RWPE2 (cell line): ENCODE measurements around the gene ARID5B.
"Not testable (repeated sequence)": the region's sequence is repeated elsewhere in the genome, so short reads cannot be mapped to it uniquely, and the experiment has no call there.

Experiments used
- ATAC-seq: fragments of 200-7000 bp; cut with Tn5 transposase; 3 replicates; pipeline ENCODE4 v1.9.1; 2021; ENCODE audit warnings: low read depth
- DNase-seq: peaks from one replicate; pipeline ENCODE4 v3.0.0-alpha.2; 2020; ENCODE audit warnings: low spot score
- H3K27ac ChIP-seq: fragments of 450-650 bp; 2 replicates; pipeline ENCODE4 v1.5.1; 2017; ENCODE audit warnings: mild to moderate bottlenecking; ENCODE audit not compliant: poor library complexity, severe bottlenecking
- H3K27me3 ChIP-seq: fragments of 250-450 bp; sonication (Bioruptor Pico); 2 replicates; pipeline ENCODE4 v1.5.1; 2021; ENCODE audit warnings: mild to moderate bottlenecking, moderate library complexity; ENCODE audit not compliant: insufficient read depth, poor library complexity, severe bottlenecking
- H3K36me3 ChIP-seq: fragments of 250-450 bp; sonication (Bioruptor Pico); 2 replicates; pipeline ENCODE4 v1.5.1; 2020; ENCODE audit warnings: low read depth, mild to moderate bottlenecking, moderate library complexity
- H3K4me1 ChIP-seq: fragments of 250-450 bp; sonication (Bioruptor Pico); 2 replicates; pipeline ENCODE4 v1.5.1; 2021; ENCODE audit warnings: mild to moderate bottlenecking, moderate library complexity; ENCODE audit not compliant: insufficient read depth, poor library complexity, severe bottlenecking
- H3K4me3 ChIP-seq: fragments of 250-450 bp; sonication (Bioruptor Pico); 2 replicates; pipeline ENCODE4 v1.5.1; 2021; ENCODE audit warnings: mild to moderate bottlenecking, moderate library complexity; ENCODE audit not compliant: severe bottlenecking
- H3K9me3 ChIP-seq: fragments of 250-450 bp; sonication (Bioruptor Pico); 2 replicates; pipeline ENCODE4 v1.5.1; 2021; ENCODE audit warnings: mild to moderate bottlenecking, moderate library complexity; ENCODE audit not compliant: severe bottlenecking
- TF ChIP-seq, protein P1 (sequence below): fragments of 450-650 bp; IDR thresholded peaks from one replicate; pipeline ENCODE4 v1.5.1; 2017; ENCODE audit warnings: mild to moderate bottlenecking, moderate library complexity; ENCODE audit not compliant: poor library complexity, severe bottlenecking

Gene ARID5B

DNA sequence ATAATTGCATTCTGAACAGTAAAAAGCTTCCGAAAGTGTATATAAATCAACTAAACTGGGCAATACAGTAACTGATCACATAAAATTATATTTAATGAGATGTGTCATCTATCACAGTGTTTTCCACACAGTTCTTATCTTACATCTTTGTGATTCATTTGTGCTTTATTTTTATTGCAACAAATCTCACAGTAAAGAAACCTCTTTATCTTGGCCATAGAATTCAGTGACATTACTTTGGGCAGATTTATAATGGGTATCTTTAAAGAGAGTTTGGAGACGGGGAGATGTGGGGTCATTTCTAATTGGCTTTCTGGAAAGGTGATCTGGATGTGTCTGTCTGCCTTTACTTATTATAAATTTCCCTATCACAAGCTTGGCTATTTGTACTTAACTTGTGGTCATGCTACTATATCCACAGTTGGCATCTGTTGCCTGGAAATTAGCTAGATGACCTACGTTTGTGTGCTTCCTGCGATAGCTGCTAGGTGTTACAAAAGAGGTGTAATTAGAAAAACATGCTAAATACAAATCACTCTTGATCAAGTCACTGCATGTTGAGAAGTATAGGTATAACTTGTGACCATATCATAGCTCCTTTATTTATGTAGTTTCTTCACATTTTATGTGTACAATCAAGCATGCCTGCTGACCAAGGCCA lies 123.8 kb downstream of the ARID5B start:
- ATAC-seq = no peak
- H3K9me3 ChIP-seq = no peaks in the 10 kb centered on the region
- H3K4me3 ChIP-seq = no peak overlapping the region
- TF ChIP-seq, protein P1, sequence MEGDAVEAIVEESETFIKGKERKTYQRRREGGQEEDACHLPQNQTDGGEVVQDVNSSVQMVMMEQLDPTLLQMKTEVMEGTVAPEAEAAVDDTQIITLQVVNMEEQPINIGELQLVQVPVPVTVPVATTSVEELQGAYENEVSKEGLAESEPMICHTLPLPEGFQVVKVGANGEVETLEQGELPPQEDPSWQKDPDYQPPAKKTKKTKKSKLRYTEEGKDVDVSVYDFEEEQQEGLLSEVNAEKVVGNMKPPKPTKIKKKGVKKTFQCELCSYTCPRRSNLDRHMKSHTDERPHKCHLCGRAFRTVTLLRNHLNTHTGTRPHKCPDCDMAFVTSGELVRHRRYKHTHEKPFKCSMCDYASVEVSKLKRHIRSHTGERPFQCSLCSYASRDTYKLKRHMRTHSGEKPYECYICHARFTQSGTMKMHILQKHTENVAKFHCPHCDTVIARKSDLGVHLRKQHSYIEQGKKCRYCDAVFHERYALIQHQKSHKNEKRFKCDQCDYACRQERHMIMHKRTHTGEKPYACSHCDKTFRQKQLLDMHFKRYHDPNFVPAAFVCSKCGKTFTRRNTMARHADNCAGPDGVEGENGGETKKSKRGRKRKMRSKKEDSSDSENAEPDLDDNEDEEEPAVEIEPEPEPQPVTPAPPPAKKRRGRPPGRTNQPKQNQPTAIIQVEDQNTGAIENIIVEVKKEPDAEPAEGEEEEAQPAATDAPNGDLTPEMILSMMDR = no peak
- no peak for DNase-seq
- H3K36me3 ChIP-seq = no peaks in the 10 kb centered on the region; the same call in 1 of the 2 replicates
- H3K4me1 ChIP-seq = peaks cover 64% of the 10 kb centered on the region
- H3K27ac ChIP-seq = peak overlapping the region; percentile 94
- no peaks in the 10 kb centered on the region for H3K27me3 ChIP-seq

- H3K27ac ChIP-seq = peak overlapping the region; percentile 94
- ATAC-seq (peak; percentile 71), DNase-seq (no peak)
These were observed 124.7 kb downstream of the ARID5B start for GRCh38 chr10:62025901-62026879.

GRCh38 chr10:62027841-62028501 lies 126.5 kb downstream of the ARID5B start:
- peaks cover 58% of the 10 kb centered on the region for H3K4me1 ChIP-seq
- H3K36me3 ChIP-seq = no peaks in the 10 kb centered on the region; the same call in 1 of the 2 replicates
- H3K4me3 ChIP-seq = no peak overlapping the region
- H3K9me3 ChIP-seq = no peaks in the 10 kb centered on the region
- DNase-seq (no peak), ATAC-seq (peak; percentile 70)
- TF ChIP-seq, protein P1 = no peak
- no peaks in the 10 kb centered on the region for H3K27me3 ChIP-seq
- H3K27ac ChIP-seq = peak overlapping the region; percentile 94

More at GRCh38 chr10:62025901-62026879, 124.7 kb downstream of the ARID5B start:
- TF ChIP-seq, protein P1 = no peak
- Histone ChIP-seq H3K36me3 (no peaks in the 10 kb centered on the region; the same call in 1 of the 2 replicates), H3K4me1 (peaks cover 58% of the 10 kb centered on the region), H3K9me3 (no peaks in the 10 kb centered on the region), H3K27me3 (no peaks in the 10 kb centered on the region), H3K4me3 (no peak overlapping the region)

GRCh38 chr10:62028502-62028842 lies 127.0 kb downstream of the ARID5B start:
- not testable (repeated sequence) for H3K36me3 ChIP-seq, H3K27me3 ChIP-seq, H3K9me3 ChIP-seq, DNase-seq, H3K4me3 ChIP-seq
- peak; percentile 11; the same call in 1 of the 3 replicates for ATAC-seq
- Histone ChIP-seq H3K4me1 (peaks cover 58% of the 10 kb centered on the region), H3K27ac (peak overlapping the region; percentile 94)

- Histone ChIP-seq H3K4me1 (peaks cover 52% of the 10 kb centered on the region), H3K4me3 (no peak overlapping the region), H3K36me3 (no peaks in the 10 kb centered on the region; the same call in 1 of the 2 replicates), H3K27me3 (no peaks in the 10 kb centered on the region), H3K27ac (peak overlapping the region; percentile 94), H3K9me3 (no peaks in the 10 kb centered on the region)
- no peak for ATAC-seq
- TF ChIP-seq, protein P1 = no peak
- DNase-seq = no peak
These were observed 127.9 kb downstream of the ARID5B start for GRCh38 chr10:62029401-62029800.
